CD4-positive, alpha-beta T cell treated with Interleukin-17A for 1 hour (primary cell): ENCODE measurements around the gene RNF44.

Source experiments
- DNase-seq: peaks from one replicate; pipeline ENCODE4 v3.0.0-alpha.2; 2020

The RNF44 gene

GRCh38 chr5:176534640-176535039 is 2.6 kb downstream of the RNF44 start:
- DNase-seq, result no peak

- DNase-seq, result peak; percentile 70
These were observed 3.1 kb downstream of the RNF44 start for GRCh38 chr5:176533894-176534611.

GRCh38 chr5:176533390-176533789 is 3.8 kb downstream of the RNF44 start:
- DNase-seq, result peak; percentile 30

GRCh38 chr5:176532795-176533194 is 4.4 kb downstream of the RNF44 start:
- DNase-seq, result no peak

GRCh38 chr5:176531902-176532493 is 5.2 kb downstream of the RNF44 start:
- no peak for DNase-seq

GRCh38 chr5:176530983-176531901 is 6.0 kb downstream of the RNF44 start:
- no peak for DNase-seq

GRCh38 chr5:176530393-176530982 is 6.7 kb downstream of the RNF44 start:
- DNase-seq, result no peak

- DNase-seq, result peak; percentile 82
These were observed 7.5 kb downstream of the RNF44 start for GRCh38 chr5:176529741-176530141.

- DNase-seq, result no peak
These were observed 8.0 kb downstream of the RNF44 start for GRCh38 chr5:176529116-176529740.

GRCh38 chr5:176528761-176529115 is 8.5 kb downstream of the RNF44 start:
- no peak for DNase-seq

- DNase-seq, result no peak
These were observed 8.9 kb downstream of the RNF44 start for GRCh38 chr5:176528301-176528700.

GRCh38 chr5:176527246-176528222 is 9.7 kb downstream of the RNF44 start:
- no peak for DNase-seq

GRCh38 chr5:176526462-176526861 is 10.7 kb downstream of the RNF44 start:
- no peak for DNase-seq

- DNase-seq, result no peak
These were observed 11.5 kb downstream of the RNF44 start for GRCh38 chr5:176525677-176526076.

- DNase-seq, result no peak
These were observed 12.2 kb downstream of the RNF44 start for GRCh38 chr5:176524987-176525386.

- no peak for DNase-seq
These were observed 13.1 kb downstream of the RNF44 start for GRCh38 chr5:176524138-176524537.

- no peak for DNase-seq
These were observed 15.4 kb downstream of the RNF44 start for GRCh38 chr5:176521699-176522263.

GRCh38 chr5:176521286-176521685 is 15.9 kb downstream of the RNF44 start:
- DNase-seq, result no peak

- no peak for DNase-seq
These were observed 17.1 kb downstream of the RNF44 start for GRCh38 chr5:176519810-176520720.

GRCh38 chr5:176517053-176517661 is 20.0 kb downstream of the RNF44 start:
- no peak for DNase-seq
